MM.1S (cell line): ENCODE data around the gene TMEM132D.

Experiments used
- DNase-seq: peaks from one replicate; pipeline ENCODE4 v3.0.0-alpha.2; 2015
- H2AFZ ChIP-seq: fragments of 300-600 bp; sonication (generic); 2 replicates; pipeline ENCODE4 v1.6.0; 2016; ENCODE audit warnings: antibody characterized with exemption, low read length
- H3F3A ChIP-seq: fragments of 300-600 bp; sonication (generic); 2 replicates; pipeline ENCODE4 v1.6.1; 2016; ENCODE audit warnings: mild to moderate bottlenecking, antibody characterized with exemption, low read length, moderate library complexity, mixed read lengths; ENCODE audit not compliant: insufficient read depth
- H3K27ac ChIP-seq: fragments of 300-600 bp; sonication (generic); 2 replicates; pipeline ENCODE4 v1.5.1; 2016; ENCODE audit warnings: mild to moderate bottlenecking, low read length
- H3K27me3 ChIP-seq: fragments of 300-600 bp; sonication (generic); replicated peaks from 2 replicates; pipeline ENCODE4 v1.6.0; 2016; ENCODE audit warnings: low read length; ENCODE audit not compliant: insufficient read depth
- H3K36me3 ChIP-seq: fragments of 300-600 bp; sonication (generic); replicated peaks from 2 replicates; pipeline ENCODE4 v1.6.1; 2016; ENCODE audit warnings: mild to moderate bottlenecking, low read length, mixed read lengths; ENCODE audit not compliant: insufficient read depth
- H3K4me1 ChIP-seq: fragments of 300-600 bp; sonication (generic); 2 replicates; pipeline ENCODE4 v1.6.1; 2016; ENCODE audit warnings: low read length, mixed read lengths
- H3K4me2 ChIP-seq: fragments of 300-600 bp; sonication (generic); 2 replicates; pipeline ENCODE4 v1.6.0; 2016; ENCODE audit warnings: low read depth, low read length
- H3K4me3 ChIP-seq: fragments of 300-600 bp; sonication (generic); 2 replicates; pipeline ENCODE4 v1.5.1; 2016; ENCODE audit warnings: low read length, mixed read lengths
- H3K79me2 ChIP-seq: fragments of 300-600 bp; sonication (generic); 2 replicates; pipeline ENCODE4 v1.6.1; 2016; ENCODE audit warnings: mixed run types, low read length, mixed read lengths
- H3K9ac ChIP-seq: fragments of 300-600 bp; sonication (generic); 2 replicates; pipeline ENCODE4 v1.6.1; 2016; ENCODE audit warnings: low read length, mixed read lengths
- H3K9me2 ChIP-seq: fragments of 300-600 bp; sonication (generic); replicated peaks from 2 replicates; pipeline ENCODE4 v1.6.1; 2016; ENCODE audit warnings: mild to moderate bottlenecking, low read length, mixed read lengths; ENCODE audit not compliant: insufficient read depth
- H3K9me3 ChIP-seq: fragments of 300-600 bp; sonication (generic); replicated peaks from 2 replicates; pipeline ENCODE4 v1.6.1; 2016; ENCODE audit warnings: mild to moderate bottlenecking, low read length, mixed read lengths; ENCODE audit not compliant: insufficient read depth
- H4K20me1 ChIP-seq: fragments of 300-600 bp; sonication (generic); 2 replicates; pipeline ENCODE4 v1.6.1; 2016; ENCODE audit warnings: mild to moderate bottlenecking, low read length, moderate library complexity, mixed read lengths; ENCODE audit not compliant: insufficient read depth
- CTCF ChIP-seq: fragments of 300-600 bp; sonication (generic); IDR thresholded peaks from 2 replicates; pipeline ENCODE4 v1.5.1; 2016; ENCODE audit warnings: antibody characterized with exemption, low read length, mixed read lengths
- EZH2 ChIP-seq: fragments of 300-600 bp; sonication (generic); optimal IDR thresholded peaks from 2 replicates; pipeline ENCODE3; 2017; ENCODE audit warnings: low read depth, mild to moderate bottlenecking, antibody characterized with exemption, low read length, mixed read lengths
- EZH2phosphoT487 ChIP-seq: fragments of 300-600 bp; sonication (generic); IDR thresholded peaks from 2 replicates; pipeline ENCODE4 v1.6.1; 2018; ENCODE audit warnings: antibody characterized with exemption, low read length

Gene TMEM132D

DNA sequence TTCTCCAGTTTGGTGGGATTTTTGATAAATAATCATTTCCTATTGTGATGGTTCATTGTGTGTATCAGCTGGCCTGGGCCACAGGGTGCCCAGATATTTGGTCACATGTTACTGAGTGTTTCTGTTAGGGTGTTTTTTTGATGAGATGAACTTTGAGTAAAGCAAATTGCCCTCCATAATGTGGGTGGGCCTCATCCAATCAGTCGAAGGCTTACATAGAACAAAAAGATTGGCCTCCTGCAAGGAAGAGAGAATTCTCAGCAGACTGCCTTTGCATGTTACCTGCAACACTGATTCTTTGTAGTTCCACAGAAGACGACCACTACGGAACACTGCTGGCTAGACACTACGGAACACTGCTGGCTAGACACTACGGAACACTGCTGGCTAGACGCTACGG is 609.0 kb downstream of the TMEM132D start:
- Histone ChIP-seq H4K20me1 (no peaks in the 10 kb centered on the region), H3K4me3 (no peak overlapping the region), H3K4me1 (no peaks in the 10 kb centered on the region), H3K9me2 (no peaks in the 10 kb centered on the region), H3F3A (no peaks in the 10 kb centered on the region), H3K9ac (no peak overlapping the region), H3K9me3 (no peaks in the 10 kb centered on the region), H3K79me2 (no peaks in the 10 kb centered on the region), H2AFZ (no peak overlapping the region), H3K4me2 (no peak overlapping the region), H3K27ac (no peak overlapping the region), H3K36me3 (no peaks in the 10 kb centered on the region), H3K27me3 (no peaks in the 10 kb centered on the region)
- TF ChIP-seq EZH2 (no peak), EZH2phosphoT487 (no peak), CTCF (no peak)
- DNase-seq: no peak

GRCh38 chr12:129279771-129280170 is 624.1 kb downstream of the TMEM132D start:
- Histone ChIP-seq H2AFZ (no peak overlapping the region), H3K4me1 (no peaks in the 10 kb centered on the region), H3K36me3 (no peaks in the 10 kb centered on the region), H3K27ac (no peak overlapping the region), H4K20me1 (no peaks in the 10 kb centered on the region), H3K4me2 (no peak overlapping the region), H3K9me3 (no peaks in the 10 kb centered on the region), H3K9ac (no peak overlapping the region), H3K79me2 (no peaks in the 10 kb centered on the region), H3K4me3 (no peak overlapping the region), H3F3A (no peaks in the 10 kb centered on the region), H3K27me3 (no peaks in the 10 kb centered on the region), H3K9me2 (no peaks in the 10 kb centered on the region)
- no peak for TF ChIP-seq EZH2
- TF ChIP-seq EZH2phosphoT487: no peak
- no peak for TF ChIP-seq CTCF
- DNase-seq: no peak

GRCh38 chr12:129276361-129277060 is 627.3 kb downstream of the TMEM132D start:
- H3K9ac ChIP-seq: no peak overlapping the region
- H4K20me1 ChIP-seq: no peaks in the 10 kb centered on the region
- H3K27ac ChIP-seq: no peak overlapping the region
- H3K9me2 ChIP-seq: no peaks in the 10 kb centered on the region
- no peak for DNase-seq
- H3K27me3 ChIP-seq: no peaks in the 10 kb centered on the region
- TF ChIP-seq EZH2: no peak
- H3K4me1 ChIP-seq: no peaks in the 10 kb centered on the region
- no peak overlapping the region for H2AFZ ChIP-seq
- no peak overlapping the region for H3K4me3 ChIP-seq
- no peak overlapping the region for H3K4me2 ChIP-seq
- no peaks in the 10 kb centered on the region for H3K9me3 ChIP-seq
- no peaks in the 10 kb centered on the region for H3F3A ChIP-seq
- no peaks in the 10 kb centered on the region for H3K79me2 ChIP-seq
- no peaks in the 10 kb centered on the region for H3K36me3 ChIP-seq

DNA sequence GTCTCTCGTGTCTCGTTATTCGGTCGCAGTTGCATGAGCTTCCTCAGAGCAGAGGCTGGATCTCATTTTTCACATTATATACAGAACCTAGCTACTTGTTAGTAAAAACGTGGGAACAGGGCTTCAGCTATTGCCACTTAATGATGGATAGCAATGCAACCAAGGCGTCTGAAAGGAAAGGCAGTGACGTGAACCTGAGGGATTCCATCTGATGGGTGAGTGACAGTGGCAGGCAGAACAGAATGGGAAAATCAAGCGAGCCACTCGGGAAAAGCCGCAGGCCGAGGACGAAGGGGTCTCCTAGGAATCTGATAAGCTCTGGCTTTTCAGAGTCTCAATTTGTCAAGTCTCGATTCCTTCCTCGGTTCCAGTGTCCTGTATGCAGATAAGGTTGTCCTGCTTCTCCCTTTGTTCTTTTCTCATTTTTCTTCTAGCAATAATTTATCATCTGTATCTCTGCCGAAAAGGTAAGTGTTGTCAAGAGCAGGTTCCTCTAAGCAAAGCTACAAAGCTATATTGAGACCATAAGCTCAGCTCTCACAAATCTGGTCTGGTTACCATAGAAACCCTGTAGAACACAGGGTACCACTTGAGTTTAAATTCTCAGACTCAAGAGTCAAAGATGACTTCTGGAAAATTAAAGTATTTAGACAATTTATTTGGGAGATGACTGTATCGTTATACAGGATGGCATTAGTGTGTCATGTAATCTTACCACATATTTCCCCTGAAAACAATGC is 633.9 kb downstream of the TMEM132D start:
- Histone ChIP-seq H3F3A (no peaks in the 10 kb centered on the region), H4K20me1 (no peaks in the 10 kb centered on the region), H3K27ac (no peak overlapping the region), H3K36me3 (no peaks in the 10 kb centered on the region), H3K79me2 (no peaks in the 10 kb centered on the region), H3K4me2 (no peak overlapping the region), H3K9me2 (no peaks in the 10 kb centered on the region), H3K4me1 (no peaks in the 10 kb centered on the region), H3K9ac (no peak overlapping the region), H3K4me3 (no peak overlapping the region), H3K9me3 (no peaks in the 10 kb centered on the region), H2AFZ (no peak overlapping the region), H3K27me3 (no peaks in the 10 kb centered on the region)
- no peak for DNase-seq
- TF ChIP-seq EZH2: no peak
- TF ChIP-seq CTCF: no peak
- no peak for TF ChIP-seq EZH2phosphoT487
